SK-N-SH (cell line): ENCODE data around the gene UNK.

Experiments
- RCOR1 ChIP-seq: fragments of 150-350 bp; IDR thresholded peaks from 2 replicates; pipeline ENCODE4 v1.6.1; 2017; ENCODE audit warnings: antibody characterized with exemption, low read length
- RFX5 ChIP-seq: IDR thresholded peaks from 2 replicates; pipeline ENCODE4 v1.6.1; 2012; ENCODE audit warnings: mild to moderate bottlenecking, improper control_type of control experiment, low read length
- TF ChIP-seq, protein P1 (sequence below): fragments of 200-600 bp; sonication (generic); IDR thresholded peaks from 2 replicates; pipeline ENCODE4 v1.6.1; 2017; ENCODE audit warnings: antibody characterized with exemption, mild to moderate bottlenecking, moderate library complexity

DNA sequence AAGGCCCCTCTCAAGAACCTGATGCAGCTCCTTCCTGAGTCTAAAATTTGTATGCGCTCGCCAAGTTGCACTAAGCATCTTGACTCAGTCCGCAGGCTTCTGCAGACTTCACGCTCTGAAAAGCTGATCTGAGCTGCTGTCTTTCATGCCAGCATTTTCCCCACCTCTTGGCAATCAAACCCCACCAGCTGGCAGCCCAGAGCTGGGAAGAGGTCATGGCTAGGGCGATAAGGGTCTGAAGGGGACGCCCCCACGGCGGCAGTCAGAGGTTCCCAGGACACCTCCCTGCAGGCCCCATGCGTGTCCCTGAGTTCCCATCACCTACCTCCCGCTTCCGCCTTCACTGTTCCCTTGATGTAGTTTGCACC, 64.7 kb downstream of the UNK start:
- no peak for TF ChIP-seq RFX5
- TF ChIP-seq, protein P1, sequence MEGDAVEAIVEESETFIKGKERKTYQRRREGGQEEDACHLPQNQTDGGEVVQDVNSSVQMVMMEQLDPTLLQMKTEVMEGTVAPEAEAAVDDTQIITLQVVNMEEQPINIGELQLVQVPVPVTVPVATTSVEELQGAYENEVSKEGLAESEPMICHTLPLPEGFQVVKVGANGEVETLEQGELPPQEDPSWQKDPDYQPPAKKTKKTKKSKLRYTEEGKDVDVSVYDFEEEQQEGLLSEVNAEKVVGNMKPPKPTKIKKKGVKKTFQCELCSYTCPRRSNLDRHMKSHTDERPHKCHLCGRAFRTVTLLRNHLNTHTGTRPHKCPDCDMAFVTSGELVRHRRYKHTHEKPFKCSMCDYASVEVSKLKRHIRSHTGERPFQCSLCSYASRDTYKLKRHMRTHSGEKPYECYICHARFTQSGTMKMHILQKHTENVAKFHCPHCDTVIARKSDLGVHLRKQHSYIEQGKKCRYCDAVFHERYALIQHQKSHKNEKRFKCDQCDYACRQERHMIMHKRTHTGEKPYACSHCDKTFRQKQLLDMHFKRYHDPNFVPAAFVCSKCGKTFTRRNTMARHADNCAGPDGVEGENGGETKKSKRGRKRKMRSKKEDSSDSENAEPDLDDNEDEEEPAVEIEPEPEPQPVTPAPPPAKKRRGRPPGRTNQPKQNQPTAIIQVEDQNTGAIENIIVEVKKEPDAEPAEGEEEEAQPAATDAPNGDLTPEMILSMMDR = no peak
- TF ChIP-seq RCOR1 = no peak
